K562 (cell line): ENCODE measurements around the gene TBC1D9. TPM values are rescaled to one million over a fixed set of nuclear protein-coding genes. Genes with fewer than 3 reads are reported as not detected.

Source experiments
- ATAC-seq: fragments of 200-7000 bp; cut with Tn5 transposase; 3 replicates; pipeline ENCODE4 v1.9.1; 2020; ENCODE audit warnings: moderate library complexity
- BruUV-seq: library from RNA; stranded (reverse); fragments of 400-500 nt; replicated peaks from 2 replicates; lab custom pipeline; 2021; lab: Mats Ljungman, UMichigan
- CTCF ChIA-PET: fragments of 300-600 bp; formaldehyde crosslinking; extraction: SDS; loops from one replicate; lab custom pipeline; 2021; ENCODE audit warnings: low intra/inter-chr PET ratio; lab: Yijun Ruan, JAX
- POLR2A ChIA-PET: fragments of 300-600, 350-650 bp; sonication (Branson Sonifier 250); formaldehyde crosslinking; extraction: SDS; loops from one replicate; lab custom pipeline; 2021; ENCODE audit warnings: antibody characterized with exemption, inconsistent platforms; lab: Yijun Ruan, JAX
- DNase-seq, 4 experiments: peaks; one replicate each; pipeline versions ENCODE4 v3.0.0 to v3.0.0-alpha.2; 2011 to 2018; ENCODE audit warnings: low spot score in 3 of 4, mixed read lengths in 3 of 4; ENCODE audit errors: extremely low read depth in 1 of 4
- FAIRE-seq: peaks from 2 replicates; lab custom pipeline; 2011; peaks lifted over from hg19 to GRCh38; lab: Jason Lieb, UNC
- H2AFZ ChIP-seq: 2 replicates; pipeline ENCODE4 v1.6.0; 2011; ENCODE audit warnings: low read depth, low read length, control low read depth, inconsistent platforms
- H3K27ac ChIP-seq: fragments of 200-600 bp; 3 replicates; pipeline ENCODE4 v1.8.0; 2011; ENCODE audit warnings: low read depth, mild to moderate bottlenecking, control low read depth, inconsistent platforms, low read length, moderate library complexity, mixed read lengths; ENCODE audit errors: extremely low read depth
- H3K27me3 ChIP-seq, 2 experiments: fragments of 300-600 bp in 1 of 2; 2 replicates in 1 of 2; 3 replicates in 1 of 2; pipeline versions ENCODE4 v1.6.0 to v1.8.0; 2011; ENCODE audit warnings: inconsistent platforms in 2 of 2, low read length in 2 of 2, mild to moderate bottlenecking in 1 of 2, mixed read lengths in 1 of 2, moderate library complexity in 1 of 2; ENCODE audit not compliant: control insufficient read depth in 2 of 2, insufficient read depth in 2 of 2
- H3K36me3 ChIP-seq: fragments of 300-600 bp; 3 replicates; pipeline ENCODE4 v1.8.0; 2011; ENCODE audit warnings: mild to moderate bottlenecking, low read length, inconsistent platforms; ENCODE audit not compliant: control insufficient read depth, insufficient read depth
- H3K4me1 ChIP-seq, 2 experiments: fragments of 200-600 bp in 1 of 2; replicated peaks in 1 of 2; 2 replicates in 1 of 2; 3 replicates in 1 of 2; pipeline versions ENCODE4 v1.5.1 to v1.8.0; 2011; ENCODE audit warnings: inconsistent platforms in 2 of 2, low read length in 2 of 2, mild to moderate bottlenecking in 1 of 2, mixed read lengths in 1 of 2, moderate library complexity in 1 of 2; ENCODE audit not compliant: control insufficient read depth in 2 of 2, insufficient read depth in 2 of 2
- H3K4me2 ChIP-seq: 2 replicates; pipeline ENCODE4 v1.6.1; 2011; ENCODE audit warnings: low read length, control low read depth, inconsistent platforms, mixed read lengths; ENCODE audit not compliant: insufficient read depth
- H3K4me3 ChIP-seq: fragments of 200-600 bp; sonication (generic), shearing (Covaris generic); 2 replicates; pipeline ENCODE4 v1.5.1; 2016; ENCODE audit warnings: control low read depth, inconsistent platforms
- H3K79me2 ChIP-seq: fragments of 200-600 bp; 3 replicates; pipeline ENCODE4 v1.8.0; 2011; ENCODE audit warnings: low read length, inconsistent platforms; ENCODE audit not compliant: control insufficient read depth, insufficient read depth
- H3K9ac ChIP-seq, 2 experiments: 2 replicates each; pipeline versions ENCODE4 v1.6.0 to v1.6.1; 2011; ENCODE audit warnings: low read depth in 2 of 2, low read length in 2 of 2, control low read depth in 1 of 2, inconsistent platforms in 1 of 2, mild to moderate bottlenecking in 1 of 2, mixed read lengths in 1 of 2; ENCODE audit not compliant: insufficient read depth in 1 of 2
- H3K9me1 ChIP-seq: one replicate; pipeline ENCODE4 v1.6.0; 2011; ENCODE audit warnings: inconsistent platforms, mild to moderate bottlenecking, low read length, moderate library complexity; ENCODE audit not compliant: control insufficient read depth, insufficient read depth
- H3K9me3 ChIP-seq: replicated peaks from 2 replicates; pipeline ENCODE4 v1.5.1; 2011; ENCODE audit warnings: low read depth, low read length, inconsistent platforms; ENCODE audit not compliant: control insufficient read depth, insufficient read depth
- H4K20me1 ChIP-seq: replicated peaks from 2 replicates; pipeline ENCODE4 v1.6.1; 2011; ENCODE audit warnings: low read length, inconsistent platforms, mixed read lengths; ENCODE audit not compliant: control insufficient read depth, insufficient read depth
- CC2D1A ChIP-seq: fragments of 450-650 bp; IDR thresholded peaks from 2 replicates; pipeline ENCODE4 v1.6.1; 2017; ENCODE audit warnings: mild to moderate bottlenecking
- NFATC3 ChIP-seq: fragments of 450-650 bp; IDR thresholded peaks from 2 replicates; pipeline ENCODE4 v1.6.1; 2017; ENCODE audit warnings: mild to moderate bottlenecking
- NFRKB ChIP-seq: fragments of 450-650 bp; IDR thresholded peaks from 2 replicates; pipeline ENCODE4 v1.6.1; 2016; ENCODE audit warnings: low read depth
- ZNF134 ChIP-seq: fragments of 250-450 bp; sonication (Bioruptor Pico); conservative IDR thresholded peaks from 2 replicates; pipeline ENCODE4 v1.4.0; 2020
- ZNF583 ChIP-seq: fragments of 250-450 bp; sonication (Bioruptor Pico); IDR thresholded peaks from 2 replicates; pipeline ENCODE4 v1.4.0; 2020
- ZNF778 ChIP-seq: fragments of 450-650 bp; formaldehyde crosslinking; IDR thresholded peaks from 2 replicates; pipeline ENCODE4 v1.4.0; 2020; ENCODE audit warnings: mild to moderate bottlenecking, moderate library complexity
- in situ Hi-C: fragments of 300-500 bp; cut with MboI; formaldehyde crosslinking; loops from 4 replicates; pipeline ENCODE4 v1.15.0; 2018; ENCODE audit warnings: inconsistent platforms, mixed read lengths
- intact Hi-C: fragments of 100-400 bp; cut with micrococcal nuclease; formaldehyde crosslinking; loops from 2 replicates; pipeline ENCODE4 v1.14.2; 2022
- polyA plus RNA-seq, 8 experiments: library from polyadenylated mRNA; depleted of rRNA in 4 of 8; stranded (reverse) in 5 of 8; unstranded in 3 of 8; fragments of >200 nt; fragmentation: Nextera tagmentation in 2 of 8; fragmentation: Illumina TruSeq in 1 of 8; extraction: Ambion mirVana in 2 of 8; extraction: Trizol in 1 of 8; gene quantifications; 2 replicates each; pipeline versions ENCODE4 v1.2.1 to v1.2.3, GENCODE V29; 2011 to 2014; ENCODE audit warnings: inconsistent platforms in 1 of 8, missing spikeins in 1 of 8
- total RNA-seq, 7 experiments: library from RNA; depleted of rRNA in 6 of 7; stranded (reverse); fragments of >200 nt in 6 of 7; fragmentation: Illumina TruSeq in 2 of 7; extraction: Trizol in 2 of 7; gene quantifications; 2 replicates each; pipeline versions ENCODE4 v1.2.1 to v1.2.3, GENCODE V29; 2011 to 2021; ENCODE audit warnings: low replicate concordance in 1 of 7
- TF ChIP-seq, protein P1 (sequence below): fragments of 250-450 bp; sonication (Bioruptor Pico); IDR thresholded peaks from 2 replicates; pipeline ENCODE4 v1.5.0; 2021
- TF ChIP-seq, protein P2 (sequence below): fragments of 250-450 bp; sonication (Bioruptor Pico); IDR thresholded peaks from 2 replicates; pipeline ENCODE4 v1.4.0; 2020; ENCODE audit warnings: borderline replicate concordance
- TF ChIP-seq, protein P3 (sequence below): fragments of 250-450 bp; sonication (Bioruptor Pico); IDR thresholded peaks from 2 replicates; pipeline ENCODE4 v1.9.0; 2021; ENCODE audit warnings: mild to moderate bottlenecking
- TF ChIP-seq, protein P4 (sequence below): fragments of 450-650 bp; formaldehyde crosslinking; IDR thresholded peaks from 2 replicates; pipeline ENCODE4 v1.4.0; 2022; ENCODE audit warnings: missing genetic modification characterization

Gene TBC1D9
- total and polyA plus RNA-seq, 9 of the 15 experiments (the other 6 are each of a cell fraction or from before 2014, with no cell fraction given) = 0.13 TPM; not detected in 8

DNA sequence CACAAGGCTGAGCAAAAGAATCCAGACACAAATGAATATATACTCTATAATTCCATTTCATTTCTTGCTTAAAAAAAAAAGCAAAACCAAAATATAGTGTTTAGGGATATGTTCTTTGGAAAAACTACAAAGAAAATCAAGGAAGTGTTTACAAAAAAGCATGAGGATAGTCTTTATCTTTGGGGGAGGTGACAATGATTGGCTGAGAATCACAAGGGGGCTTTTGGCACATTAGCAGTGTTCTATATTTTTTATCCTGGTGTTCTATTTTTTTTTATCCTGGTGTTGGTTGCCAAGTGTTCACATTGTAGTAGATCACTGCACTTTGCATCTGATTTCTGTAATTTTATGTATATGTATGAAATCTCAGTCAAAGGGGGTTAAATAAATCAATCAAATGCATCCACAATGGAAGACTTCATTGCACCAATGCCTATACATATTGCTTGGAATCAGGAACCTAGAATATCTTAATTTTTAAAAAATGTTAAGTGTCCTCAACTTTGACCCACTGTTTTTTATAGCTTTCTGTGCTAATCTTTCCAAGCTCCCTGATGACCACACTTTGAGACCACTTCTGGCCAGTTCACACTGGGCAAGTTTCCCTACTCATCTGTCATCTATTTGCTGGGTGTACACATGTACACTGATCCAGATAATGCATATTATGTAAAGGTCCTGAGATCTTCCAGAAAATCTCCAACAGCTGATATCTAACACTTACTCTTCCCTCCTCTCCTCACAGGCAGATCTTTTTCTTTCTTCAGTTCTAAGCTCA lies 3.7 kb downstream of the TBC1D9 start:
- DNase-seq (no peak), FAIRE-seq (no peak), ATAC-seq (no peak)
- no peak overlapping the region for H3K27ac ChIP-seq
- no TSS peak for BruUV-seq
- CTCF ChIA-PET = no interaction called here
- no peaks in the 10 kb centered on the region for H4K20me1 ChIP-seq
- TF ChIP-seq NFRKB = no peak
- TF ChIP-seq ZNF134 (CRISPR knock-in tag) = no peak
- no peak for TF ChIP-seq ZNF778
- TF ChIP-seq, protein P1, sequence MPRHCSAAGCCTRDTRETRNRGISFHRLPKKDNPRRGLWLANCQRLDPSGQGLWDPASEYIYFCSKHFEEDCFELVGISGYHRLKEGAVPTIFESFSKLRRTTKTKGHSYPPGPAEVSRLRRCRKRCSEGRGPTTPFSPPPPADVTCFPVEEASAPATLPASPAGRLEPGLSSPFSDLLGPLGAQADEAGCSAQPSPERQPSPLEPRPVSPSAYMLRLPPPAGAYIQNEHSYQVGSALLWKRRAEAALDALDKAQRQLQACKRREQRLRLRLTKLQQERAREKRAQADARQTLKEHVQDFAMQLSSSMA (CRISPR knock-in tag) = no peak
- TF ChIP-seq, protein P2, sequence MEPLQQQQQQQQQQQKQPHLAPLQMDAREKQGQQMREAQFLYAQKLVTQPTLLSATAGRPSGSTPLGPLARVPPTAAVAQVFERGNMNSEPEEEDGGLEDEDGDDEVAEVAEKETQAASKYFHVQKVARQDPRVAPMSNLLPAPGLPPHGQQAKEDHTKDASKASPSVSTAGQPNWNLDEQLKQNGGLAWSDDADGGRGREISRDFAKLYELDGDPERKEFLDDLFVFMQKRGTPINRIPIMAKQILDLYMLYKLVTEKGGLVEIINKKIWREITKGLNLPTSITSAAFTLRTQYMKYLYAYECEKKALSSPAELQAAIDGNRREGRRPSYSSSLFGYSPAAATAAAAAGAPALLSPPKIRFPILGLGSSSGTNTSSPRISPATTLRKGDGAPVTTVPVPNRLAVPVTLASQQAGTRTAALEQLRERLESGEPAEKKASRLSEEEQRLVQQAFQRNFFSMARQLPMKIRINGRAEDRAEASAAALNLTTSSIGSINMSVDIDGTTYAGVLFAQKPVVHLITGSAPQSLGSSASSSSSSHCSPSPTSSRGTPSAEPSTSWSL (CRISPR knock-in tag) = no peak
- TF ChIP-seq, protein P3, sequence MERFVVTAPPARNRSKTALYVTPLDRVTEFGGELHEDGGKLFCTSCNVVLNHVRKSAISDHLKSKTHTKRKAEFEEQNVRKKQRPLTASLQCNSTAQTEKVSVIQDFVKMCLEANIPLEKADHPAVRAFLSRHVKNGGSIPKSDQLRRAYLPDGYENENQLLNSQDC (CRISPR knock-in tag) = no peak
- TF ChIP-seq, protein P4, sequence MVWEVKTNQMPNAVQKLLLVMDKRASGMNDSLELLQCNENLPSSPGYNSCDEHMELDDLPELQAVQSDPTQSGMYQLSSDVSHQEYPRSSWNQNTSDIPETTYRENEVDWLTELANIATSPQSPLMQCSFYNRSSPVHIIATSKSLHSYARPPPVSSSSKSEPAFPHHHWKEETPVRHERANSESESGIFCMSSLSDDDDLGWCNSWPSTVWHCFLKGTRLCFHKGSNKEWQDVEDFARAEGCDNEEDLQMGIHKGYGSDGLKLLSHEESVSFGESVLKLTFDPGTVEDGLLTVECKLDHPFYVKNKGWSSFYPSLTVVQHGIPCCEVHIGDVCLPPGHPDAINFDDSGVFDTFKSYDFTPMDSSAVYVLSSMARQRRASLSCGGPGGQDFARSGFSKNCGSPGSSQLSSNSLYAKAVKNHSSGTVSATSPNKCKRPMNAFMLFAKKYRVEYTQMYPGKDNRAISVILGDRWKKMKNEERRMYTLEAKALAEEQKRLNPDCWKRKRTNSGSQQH (CRISPR knock-in tag) = no peak
- TF ChIP-seq CC2D1A = no peak
- TF ChIP-seq ZNF583 (CRISPR knock-in tag) = no peak
- no peak for TF ChIP-seq NFATC3
- H3K36me3 ChIP-seq = no peaks in the 10 kb centered on the region
- no peak overlapping the region for H3K4me2 ChIP-seq
- peaks cover 0 to 12% of the 10 kb centered on the region in 2 experiments; a peak in 1 of 5 replicates for H3K4me1 ChIP-seq
- H3K4me3 ChIP-seq = no peak overlapping the region
- POLR2A ChIA-PET = interaction anchor here (1.0 kb wide), 1 partner anchor 12 kb away, joined by 3 read pairs; no protein-coding TSS in a partner anchor
- H2AFZ ChIP-seq = no peak overlapping the region
- no peaks in the 10 kb centered on the region for H3K9me3 ChIP-seq
- in situ Hi-C loops = no loop called here
- H3K27me3 ChIP-seq = peaks cover 0 to 16% of the 10 kb centered on the region in 2 experiments; a peak in 2 of 5 replicates
- no peaks in the 10 kb centered on the region for H3K79me2 ChIP-seq
- H3K9me1 ChIP-seq = no peaks in the 10 kb centered on the region
- no peak overlapping the region for H3K9ac ChIP-seq
- intact Hi-C loops = no loop called here
